Activated naive CD4-positive, alpha-beta T cell treated with Interleukin-2 at 50 U/mL for 16 hours (primary cell): Measurements from ENCODE around the gene VPS13C.

Experiments used
- DNase-seq: peaks from one replicate; pipeline ENCODE4 v3.0.0-alpha.2; 2020

VPS13C gene

DNA sequence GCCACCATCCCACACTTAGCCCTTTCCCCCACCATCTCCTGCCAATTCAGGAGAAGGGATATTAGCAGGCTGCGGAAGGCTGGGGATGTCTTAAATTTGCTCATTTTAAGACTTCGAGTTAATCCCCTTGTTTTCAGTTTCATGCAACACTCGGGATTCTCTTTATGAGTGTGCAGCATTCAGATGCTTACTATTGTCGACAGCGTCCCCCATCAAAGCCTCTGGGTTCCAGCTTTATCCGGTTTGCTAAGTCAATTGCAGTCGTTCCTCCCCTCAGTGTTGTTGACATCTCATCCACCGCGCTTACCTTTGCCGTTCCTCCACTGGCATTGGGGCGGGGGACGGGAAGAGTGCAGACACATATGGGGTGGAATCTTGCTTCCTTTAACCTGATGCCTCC is 220.2 kb downstream of the VPS13C start:
- no peak for DNase-seq

DNA sequence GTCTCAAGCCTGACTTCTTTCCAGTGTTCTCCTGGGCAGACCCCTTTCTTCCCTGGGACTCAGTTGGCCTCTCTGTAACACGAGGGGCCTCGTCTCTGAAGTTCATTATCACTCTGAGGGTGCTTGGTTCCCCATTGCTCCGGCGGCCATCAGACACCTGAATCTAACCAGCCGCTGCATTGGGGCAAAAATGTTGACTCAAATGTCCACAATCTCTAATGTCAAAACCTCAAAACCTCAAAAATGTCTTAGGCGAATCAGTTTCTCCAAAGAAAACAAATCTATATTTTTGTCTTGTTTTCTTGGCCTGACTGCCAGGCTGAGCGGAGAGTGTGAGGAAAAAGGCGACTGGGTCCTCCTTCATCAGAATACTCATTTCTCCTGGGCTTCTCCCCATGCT is 220.7 kb downstream of the VPS13C start:
- no peak for DNase-seq

DNA sequence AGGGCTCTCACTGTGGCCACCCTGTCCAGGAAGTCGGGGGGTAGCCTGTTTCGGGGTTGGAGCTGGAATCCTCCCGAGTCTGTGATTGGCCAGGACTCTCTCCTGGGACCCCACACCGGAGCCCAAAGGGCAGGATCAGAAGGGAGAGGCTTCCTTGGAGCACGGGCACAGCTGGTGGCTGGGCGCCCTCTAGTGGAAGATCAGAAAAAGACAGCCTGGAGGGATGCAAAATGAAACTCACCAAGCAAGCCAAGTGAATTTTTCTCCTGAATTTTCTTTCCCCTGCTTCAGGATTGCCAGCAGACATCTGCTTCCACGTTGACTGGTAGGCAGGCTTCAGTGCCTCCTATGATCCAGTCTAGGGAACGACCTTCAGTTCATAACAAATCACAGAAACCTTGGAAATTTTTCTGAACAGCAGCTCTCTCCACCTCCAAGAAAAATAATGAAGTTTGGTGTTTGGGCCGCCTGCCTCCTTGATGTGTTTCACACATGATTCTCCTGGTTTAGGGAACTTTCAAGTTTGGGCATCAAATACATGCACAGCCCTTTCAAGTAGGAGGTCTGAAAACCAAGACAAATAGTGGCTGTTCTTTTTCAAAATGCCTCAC is 224.6 kb downstream of the VPS13C start:
- DNase-seq, result peak; percentile 61

DNA sequence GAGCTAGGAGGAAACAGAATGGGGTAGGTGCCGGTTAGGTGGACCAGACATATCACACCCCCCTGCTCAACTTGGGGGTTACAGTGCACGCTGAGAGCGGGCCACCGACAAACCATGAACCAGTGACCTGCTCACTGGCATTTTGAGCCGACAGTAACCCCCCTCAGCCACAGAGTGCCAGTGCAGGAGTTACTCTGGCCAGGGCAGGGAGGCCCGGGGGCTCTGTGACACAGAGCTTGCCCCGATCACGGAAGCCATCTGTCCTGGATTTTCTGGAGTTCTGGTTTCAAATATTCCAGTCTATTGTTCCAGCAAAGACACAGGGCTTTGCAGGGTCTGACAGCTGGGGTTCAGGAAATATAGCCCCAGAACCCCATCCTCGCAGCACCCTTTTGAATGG is 225.2 kb downstream of the VPS13C start:
- DNase-seq, result no peak

DNA sequence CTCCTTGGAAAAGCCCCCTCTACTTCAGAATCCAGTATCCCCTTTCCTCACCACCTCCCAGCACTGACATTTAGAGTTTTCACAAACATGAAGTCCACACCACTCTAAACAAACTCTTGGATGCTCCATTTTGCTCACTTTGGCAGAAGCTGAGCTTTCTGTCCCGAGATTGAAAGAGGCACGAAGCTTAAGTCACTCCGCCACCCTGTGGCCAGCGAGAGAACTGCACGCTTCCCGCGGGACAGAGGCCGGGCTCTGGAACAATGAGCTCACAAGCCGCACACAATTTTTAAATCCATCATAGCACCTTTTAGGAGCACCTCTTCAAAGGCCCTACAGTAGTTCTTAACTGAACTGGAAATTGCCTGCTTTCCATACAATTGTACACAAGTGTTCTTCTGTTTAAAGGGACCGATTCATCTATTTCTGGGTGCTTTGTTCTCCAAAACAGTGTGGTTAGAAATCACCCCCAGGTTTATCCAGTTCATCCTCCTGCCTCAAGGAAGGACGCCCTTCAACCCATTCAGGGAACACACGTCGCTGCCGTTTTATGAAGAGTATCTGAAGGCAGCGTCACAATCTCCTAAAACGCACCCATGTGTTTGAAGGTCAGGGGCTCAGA is 226.1 kb downstream of the VPS13C start:
- peak; percentile 79 for DNase-seq

DNA sequence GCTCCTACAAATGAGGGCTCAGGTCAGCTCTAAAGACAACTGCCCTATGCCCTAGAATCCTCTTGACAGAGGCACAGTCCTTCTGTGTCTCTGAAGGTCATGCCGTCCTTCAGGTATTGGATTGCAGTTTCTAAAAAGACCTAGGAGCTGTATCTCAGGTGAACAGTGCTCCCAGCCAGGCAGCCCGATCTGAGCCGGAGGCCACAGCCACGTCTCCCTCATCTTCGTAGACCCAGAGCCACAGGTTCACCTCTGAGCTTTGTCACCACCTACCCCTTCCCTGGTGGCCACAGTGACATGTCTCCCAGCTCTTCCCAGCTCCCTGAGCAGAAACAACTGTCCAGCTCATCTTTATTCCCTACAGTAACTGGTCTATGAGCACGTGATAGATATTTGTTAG is 228.0 kb downstream of the VPS13C start:
- no peak for DNase-seq

DNA sequence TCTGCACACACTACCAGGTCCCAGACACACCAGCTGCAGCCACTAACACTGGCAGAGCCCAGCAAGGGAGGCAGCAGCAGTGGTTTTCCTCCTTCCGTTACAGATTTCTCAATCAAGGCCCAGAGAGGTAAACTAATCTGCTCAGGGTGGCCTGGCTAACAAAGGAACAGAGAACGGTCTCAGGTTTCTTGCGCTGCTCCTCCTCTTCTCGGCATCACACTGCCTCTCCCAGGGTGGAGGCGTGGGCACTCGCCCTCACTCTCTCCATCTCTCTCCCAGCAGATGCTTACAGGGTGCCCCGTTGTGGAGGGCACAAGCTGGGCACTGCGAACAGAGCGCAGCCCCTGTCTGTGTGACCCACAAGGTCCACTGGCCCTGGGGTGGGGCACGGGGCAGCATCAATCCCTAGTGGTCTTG is 228.7 kb downstream of the VPS13C start:
- no peak for DNase-seq

DNA sequence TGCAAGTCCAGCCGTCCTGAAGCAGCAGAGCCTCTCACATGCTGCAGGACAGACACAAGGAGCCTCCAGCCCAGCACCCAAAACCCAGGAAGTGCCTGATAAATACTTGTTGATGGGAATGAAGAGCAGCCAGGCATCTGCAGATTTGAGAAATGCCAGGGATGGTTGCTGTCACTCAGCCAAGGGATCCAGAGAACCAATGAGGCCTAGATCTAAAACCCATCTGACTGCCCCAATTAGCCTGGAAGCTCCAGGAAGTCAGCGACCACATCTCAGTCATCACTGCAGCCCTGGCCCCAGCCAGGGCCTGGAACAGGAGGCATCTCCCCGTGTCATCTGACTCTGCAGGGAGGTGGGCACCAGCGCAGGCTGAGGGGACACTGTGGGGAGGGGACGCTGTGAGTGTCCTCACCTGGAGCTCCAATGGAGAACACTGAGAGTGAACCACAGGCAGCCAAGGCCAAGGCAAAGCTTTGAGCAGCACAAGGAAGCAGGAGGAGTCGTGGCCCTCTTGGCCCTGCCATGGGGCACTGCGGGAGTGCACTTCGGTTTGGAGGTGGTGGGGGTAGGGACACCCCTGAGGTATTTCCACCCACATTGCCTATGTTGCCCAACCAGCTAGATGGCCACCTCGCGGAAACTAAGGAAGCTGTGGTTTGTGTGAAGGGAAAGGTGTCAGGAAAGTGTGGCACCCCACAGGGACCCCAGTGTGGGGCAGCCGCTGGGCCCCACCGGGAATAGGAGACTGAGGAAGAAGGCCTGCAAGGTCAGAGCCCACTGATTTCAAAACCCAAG is 229.5 kb downstream of the VPS13C start:
- DNase-seq, result no peak

DNA sequence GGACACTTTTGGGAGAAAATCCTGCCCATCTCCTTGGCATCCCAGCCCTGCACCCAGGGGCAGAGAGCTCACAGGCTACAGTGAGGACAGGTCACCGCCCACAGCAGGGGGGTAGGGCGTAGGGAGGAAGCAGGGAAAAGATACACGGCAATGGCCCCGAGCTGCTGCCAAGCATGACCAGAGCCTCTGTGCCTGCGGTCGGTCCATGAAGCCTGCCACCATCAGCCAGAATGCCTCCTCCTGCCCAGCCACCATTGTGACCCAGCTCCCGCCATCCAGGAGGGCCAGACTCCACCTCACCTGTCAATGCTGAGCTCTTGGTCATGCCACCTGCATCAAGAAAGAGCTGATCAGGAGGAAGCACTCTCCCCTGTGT is 230.7 kb downstream of the VPS13C start:
- DNase-seq, result no peak

DNA sequence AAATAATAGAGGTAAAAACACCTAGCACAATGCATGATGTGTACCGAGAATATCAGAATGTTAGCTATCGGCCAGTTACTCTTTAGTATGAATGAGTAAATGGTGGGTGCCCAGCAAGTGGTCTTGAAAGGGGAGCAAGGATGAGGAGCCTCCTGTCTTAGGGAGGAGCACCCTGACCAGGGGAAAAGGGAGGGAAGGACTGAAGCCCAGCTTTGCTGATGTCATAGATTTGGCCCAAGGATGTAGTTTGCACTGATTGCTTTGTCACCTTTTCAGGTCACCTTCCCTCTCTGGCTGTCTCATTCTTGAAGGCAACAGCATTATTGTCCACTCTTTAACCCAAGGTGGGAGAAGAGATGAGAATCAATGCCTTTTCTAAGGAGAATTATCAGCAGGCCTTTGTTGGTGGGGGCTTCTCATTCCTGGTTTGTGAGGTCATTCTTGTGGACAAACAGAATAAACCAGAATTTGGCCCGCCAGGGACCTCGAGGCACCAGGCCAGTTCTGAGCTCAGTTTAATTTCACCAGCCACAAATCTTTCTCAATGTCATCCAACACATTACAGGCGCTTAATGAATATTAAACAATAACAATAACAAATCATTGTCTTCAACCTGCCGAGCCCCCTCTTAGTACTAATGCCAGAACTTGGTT is 231.3 kb downstream of the VPS13C start:
- no peak for DNase-seq

DNA sequence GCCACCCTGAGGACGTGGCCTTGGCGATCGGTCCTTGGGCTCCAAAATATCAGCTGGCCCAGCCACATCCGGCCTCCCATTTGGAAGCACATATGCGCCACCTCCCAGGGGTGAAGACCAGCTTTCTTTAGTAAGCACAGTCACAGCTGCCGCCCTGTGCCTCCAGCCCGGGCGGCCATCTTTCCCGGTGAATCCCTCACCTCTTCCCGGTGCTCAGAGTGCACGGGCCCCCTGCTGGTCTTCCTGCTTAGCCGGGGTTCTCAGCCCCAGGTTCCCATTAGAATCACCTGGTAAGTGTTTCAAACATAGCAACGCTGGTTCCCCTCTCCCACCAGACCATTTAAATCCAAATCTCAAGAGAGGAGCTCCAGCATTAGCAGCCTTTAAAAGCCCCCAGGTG is 232.2 kb downstream of the VPS13C start:
- DNase-seq, result no peak

DNA sequence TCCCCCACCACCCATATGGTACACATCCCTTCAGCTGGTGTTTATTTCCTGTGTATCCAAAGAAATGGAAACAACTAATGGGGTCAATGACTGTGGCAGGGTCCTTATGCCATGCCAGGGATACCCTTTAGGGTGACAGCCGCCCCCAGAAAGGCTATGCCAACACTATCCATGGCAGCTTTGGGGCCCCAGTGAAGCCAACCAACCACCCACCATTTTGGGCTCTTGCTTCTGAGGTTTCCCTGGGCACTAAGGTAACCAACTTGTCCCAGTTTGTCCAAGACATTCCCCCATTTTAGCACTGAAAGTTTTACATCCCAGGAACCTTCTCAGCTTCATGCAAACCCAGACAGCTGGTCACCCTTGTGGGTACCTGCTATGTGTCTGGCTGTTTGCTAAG is 233.1 kb downstream of the VPS13C start:
- DNase-seq, result no peak

DNA sequence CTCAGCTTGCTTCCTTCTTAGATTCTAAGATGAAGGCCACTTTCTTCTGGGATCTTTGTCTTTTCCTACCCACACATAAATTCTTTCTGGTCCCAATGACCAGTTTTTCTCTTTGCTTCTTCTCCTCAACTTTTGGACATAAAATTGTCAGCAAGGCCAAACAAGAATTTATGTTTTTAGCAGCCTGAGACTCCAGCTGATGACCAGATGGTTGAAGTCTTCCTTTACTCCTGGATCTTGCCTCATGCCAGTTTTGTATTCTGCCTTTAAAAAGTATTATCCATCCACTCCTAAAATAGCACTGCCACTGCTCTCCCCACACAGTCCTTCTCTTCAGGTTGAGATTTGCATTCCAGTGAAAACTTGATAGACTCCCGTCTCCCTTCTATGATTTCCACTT is 236.0 kb downstream of the VPS13C start:
- no peak for DNase-seq

DNA sequence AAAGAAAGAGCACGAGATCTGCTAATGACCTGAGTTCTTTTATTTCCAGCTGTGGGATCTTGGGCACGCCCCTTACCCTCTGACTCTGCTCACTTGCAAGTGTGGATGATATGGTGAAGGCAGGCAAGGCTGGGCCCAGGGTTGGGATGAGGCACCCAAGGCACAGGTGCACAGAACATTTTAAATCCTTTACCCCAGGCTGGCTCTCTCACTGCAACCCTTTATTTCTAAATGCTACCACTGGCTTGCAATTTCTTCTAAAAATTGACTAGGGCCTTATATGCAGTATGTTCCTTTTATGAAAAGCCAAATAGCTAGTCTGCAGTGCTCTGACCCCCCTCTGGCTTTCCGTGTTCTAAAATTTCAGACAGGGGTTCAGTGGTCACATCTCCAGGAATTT is 237.7 kb downstream of the VPS13C start:
- DNase-seq, result no peak

DNA sequence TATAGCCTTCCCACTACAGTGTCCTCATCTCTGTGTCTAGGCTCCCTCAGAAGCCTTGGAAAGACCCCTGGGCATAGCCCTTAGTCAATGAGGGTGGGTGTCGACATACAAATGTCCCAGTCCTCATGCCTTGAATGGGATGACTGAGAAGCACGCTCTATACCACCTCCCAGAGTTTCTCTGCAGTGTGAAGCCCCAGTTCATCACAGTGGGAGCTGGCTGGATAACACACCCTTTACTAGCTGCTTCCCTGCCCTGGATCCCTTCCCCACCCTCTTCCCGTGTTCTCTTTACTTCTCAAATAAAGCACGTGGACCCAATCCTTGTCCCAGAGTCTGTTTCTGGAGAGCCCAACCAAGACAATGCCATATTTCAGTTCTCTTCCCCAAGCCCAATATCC is 239.3 kb downstream of the VPS13C start:
- no peak for DNase-seq

DNA sequence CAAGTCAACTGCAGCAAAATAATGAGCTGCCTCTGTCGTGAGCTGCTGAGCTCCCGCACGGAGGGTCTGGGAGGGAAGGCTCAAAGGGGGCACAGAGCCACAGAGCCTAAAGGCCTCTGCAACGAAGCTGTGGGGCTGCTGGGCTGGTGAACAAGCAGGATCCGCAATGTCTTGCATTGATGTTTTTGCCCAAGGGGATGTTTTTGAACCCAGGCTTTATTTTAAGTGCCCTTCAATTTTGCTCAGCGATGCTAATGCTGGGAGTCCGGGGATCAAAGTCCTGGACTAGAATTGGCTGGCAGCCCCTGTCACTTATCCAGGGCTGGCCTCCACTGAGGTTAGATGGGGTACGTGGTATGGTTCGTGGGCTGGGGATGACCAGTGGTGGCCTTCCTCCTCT is 240.0 kb downstream of the VPS13C start:
- DNase-seq, result no peak

DNA sequence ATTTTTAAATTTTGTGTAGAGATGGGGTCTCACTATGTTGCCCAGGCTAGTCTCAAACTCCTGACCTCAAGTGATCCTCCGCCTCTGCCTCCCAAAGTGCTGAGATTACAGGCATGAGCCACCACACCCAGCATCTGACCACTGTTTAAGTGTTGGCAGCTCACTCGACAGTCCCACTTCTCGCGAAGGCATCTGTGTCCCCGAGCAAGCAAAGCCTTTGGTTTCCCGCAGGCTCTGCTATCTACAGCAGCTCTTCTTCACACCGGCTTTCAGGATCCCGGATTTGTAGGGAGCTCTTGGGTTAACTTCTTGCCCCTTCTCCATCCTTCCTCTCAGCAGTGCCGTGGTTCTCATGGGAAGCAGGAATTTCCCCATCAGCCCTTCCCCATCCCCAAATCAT is 240.9 kb downstream of the VPS13C start:
- DNase-seq, result no peak

DNA sequence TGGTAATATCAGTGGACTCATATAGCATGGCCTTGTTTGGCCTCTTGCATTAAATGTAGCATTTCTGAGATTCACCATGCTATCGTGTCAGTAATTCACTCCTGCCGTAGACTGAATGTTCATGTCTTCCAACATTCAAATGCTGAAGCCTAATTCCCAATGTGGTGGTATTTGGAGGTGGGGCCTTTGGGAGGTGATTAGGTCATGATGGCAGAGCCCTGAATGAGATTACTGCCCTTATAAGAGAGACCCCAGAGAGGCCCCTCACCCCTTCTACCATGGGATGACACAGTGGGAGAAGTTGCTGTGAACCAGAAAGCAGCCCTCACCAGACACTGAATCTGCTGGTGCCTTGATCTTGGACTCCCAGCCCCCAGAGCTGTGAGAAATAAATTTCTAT is 241.4 kb downstream of the VPS13C start:
- DNase-seq, result no peak

DNA sequence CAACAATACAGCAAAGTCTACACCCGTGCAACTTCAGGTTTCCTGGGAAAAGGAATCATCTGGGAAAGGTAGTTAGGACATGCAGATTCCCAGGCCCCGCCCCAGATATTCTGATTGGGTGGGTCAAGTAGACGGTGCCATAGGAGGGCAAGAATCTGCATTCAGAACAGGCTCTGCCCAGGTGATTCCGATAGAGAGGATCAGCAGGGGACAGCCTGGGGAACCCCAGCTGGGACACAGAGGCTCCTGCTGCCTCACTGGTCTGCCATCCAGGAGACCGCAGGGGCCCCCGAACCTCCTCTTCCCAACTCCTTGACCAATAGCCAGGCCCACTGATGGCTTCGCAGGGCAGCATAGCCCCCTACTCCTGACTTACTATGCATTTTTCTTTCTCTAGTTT is 243.4 kb downstream of the VPS13C start:
- no peak for DNase-seq

DNA sequence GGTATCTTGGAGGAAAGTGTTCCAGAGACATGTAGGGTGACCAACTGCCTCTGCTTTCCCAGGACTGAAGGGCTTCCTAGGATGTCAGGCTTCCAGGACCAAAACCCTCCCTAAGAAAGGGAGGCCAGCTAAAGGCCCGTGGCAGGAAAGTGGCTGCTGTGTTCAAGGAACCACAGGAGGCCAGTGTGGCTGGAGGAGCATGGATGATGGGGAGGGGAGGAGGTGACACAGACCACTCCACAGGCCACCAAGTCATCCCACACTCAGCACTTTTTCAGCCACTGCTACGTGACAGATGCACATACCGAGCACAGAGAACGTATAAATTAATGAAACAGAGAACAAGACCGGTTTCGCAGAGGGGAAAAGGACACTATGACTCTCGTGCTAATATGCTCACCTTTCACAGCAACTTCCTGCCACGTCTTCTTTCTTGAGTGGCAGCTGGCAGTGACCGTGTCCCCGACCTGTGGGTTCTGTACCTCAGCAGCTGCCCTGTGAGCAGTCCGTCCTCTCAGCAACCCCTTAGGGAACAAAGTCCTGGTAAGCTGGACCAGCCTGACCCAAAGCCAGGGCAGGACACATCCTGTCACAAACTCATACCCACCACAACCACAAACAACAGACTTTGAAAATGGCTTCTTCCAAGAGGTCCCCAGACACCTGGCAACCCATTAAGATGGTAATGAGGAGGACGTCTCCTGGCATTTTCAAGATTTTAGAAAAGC is 244.7 kb downstream of the VPS13C start:
- no peak for DNase-seq

DNA sequence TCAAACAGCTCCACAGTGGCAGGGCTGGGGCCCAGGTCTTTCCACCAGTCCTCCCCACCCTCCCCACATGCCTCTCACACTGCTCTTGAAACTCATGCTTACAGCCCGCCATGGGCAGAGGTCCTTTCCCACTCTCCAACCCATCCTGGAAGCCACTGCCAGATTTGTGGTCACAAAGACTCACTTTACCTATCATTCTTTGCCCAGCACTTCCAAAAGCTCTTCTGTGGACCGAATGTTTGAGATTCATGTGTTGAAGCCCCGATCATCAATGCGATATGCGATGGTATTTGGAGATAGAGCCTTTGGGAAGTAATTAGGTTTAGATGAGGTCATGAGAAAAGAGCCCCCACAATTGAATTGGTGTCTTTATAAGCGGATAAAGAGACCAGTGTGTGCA is 247.8 kb downstream of the VPS13C start:
- no peak for DNase-seq

DNA sequence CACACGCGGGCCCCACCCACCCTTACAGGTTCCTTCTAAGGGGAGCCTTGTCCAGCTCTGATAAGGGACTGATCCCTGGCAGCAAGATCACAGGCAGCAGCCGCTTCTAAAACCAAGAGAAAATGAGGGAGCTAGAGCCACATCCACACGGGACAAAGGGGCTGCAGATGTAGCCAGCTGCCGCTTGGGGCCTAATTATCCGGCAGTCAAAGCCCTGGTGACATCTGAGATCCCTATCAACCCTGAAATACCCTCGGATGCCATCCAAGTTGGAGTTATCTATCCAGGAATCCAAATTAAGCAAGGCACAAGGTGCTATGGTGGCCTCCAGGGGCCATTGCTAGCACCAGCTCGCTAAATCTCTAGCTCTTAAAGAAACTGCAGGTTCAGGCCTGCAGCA is 248.3 kb downstream of the VPS13C start:
- no peak for DNase-seq

DNA sequence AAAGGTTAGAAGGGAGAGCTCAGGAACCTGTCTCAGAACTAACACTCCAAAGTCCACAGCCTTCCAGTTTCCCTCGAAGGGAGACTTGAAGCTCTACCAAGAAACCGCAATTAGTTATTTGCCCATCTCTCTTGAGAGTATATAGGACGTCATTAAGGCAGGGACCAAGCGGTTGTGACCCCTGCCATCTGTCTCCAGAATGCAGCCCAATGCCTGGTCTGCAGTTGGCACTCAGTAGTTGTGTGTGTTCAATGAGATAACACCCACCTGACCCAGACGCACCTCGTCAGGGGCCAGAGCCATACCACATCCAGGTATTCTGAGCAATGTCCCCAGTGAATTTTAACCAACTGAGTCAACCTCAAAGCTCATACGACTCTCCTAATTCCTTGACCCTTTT is 251.0 kb downstream of the VPS13C start:
- no peak for DNase-seq
